ENCODE results near the gene NRP1.

The NRP1 gene

DNA sequence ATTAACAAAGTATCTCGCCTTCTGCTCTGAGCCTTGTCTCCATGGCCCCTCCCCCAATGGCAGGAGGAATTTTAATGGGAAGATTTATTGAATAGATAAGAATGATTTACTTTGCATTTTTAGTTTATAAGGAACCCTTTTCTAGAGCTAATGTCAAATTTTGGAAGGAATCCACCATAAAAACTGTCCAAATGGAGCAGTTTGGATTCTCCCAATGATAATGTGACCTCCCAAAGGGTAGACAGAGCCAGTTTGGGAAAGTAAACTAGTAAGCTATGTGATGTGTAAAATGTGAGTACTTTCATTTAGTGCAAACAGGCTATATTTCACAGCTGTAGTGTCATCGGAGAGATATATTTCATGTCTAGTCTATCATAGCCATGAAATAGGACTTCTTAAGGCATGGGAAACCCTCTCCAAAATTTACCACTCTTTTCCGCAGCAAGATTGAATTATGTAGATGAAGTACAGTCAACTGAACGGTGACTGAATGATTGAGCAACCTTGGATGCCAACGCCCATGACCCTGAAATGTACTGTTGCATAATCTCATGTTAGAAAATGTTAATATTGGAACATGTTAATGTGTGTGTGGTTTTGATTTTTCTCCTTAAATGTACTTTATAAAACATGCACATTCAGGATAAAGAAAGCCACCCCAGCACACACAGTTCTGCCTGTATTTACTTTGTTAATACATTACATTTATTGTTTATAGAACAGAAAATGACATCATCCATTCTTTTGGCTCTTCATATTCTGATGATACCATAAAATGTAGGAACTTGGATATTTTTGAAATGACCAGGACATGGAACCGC lies 140.6 kb downstream of the NRP1 start:
- FAIRE-seq (no peak), DNase-seq (ENCODE audit: insufficient read length, low spot score) (no peak)
- no peak for TF ChIP-seq POLR2A (IDR thresholded peaks at IDR 0.05; ENCODE audit: low read depth, low read length)

DNA sequence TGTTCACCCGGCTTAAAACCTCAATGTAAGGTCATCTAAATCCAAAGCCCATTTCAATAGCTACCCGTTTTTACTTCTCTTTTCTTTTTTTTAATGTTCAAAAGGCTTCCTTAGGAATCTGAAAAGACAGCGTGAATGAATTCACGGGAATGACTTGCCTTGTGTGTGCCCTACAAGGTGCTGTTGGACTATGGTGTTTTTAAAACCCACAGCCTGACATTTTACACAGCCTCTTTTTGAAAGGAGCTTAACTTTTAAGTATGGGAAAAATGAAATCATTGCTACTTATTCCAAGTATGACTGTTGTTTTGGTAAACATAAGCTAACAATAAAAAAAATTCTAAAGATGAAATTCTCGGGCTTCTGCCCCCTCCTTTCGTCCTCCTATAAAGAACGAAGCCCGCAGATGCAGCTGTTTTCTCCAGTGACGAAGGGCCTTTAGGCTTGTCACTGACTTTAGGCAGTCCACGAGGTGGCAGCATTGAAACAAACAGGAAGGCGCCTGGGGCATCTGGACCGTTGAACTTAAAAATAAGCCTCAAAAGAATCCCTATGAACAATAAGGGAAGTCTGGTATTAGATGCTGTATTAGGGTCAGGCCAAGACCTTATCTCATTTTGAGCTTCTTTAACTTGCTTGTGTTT lies 141.3 kb downstream of the NRP1 start:
- peak; percentile 82 for FAIRE-seq
- DNase-seq (ENCODE audit: insufficient read length, low spot score): peak; percentile 39
- TF ChIP-seq POLR2A (IDR thresholded peaks at IDR 0.05; ENCODE audit: low read depth, low read length): no peak

DNA sequence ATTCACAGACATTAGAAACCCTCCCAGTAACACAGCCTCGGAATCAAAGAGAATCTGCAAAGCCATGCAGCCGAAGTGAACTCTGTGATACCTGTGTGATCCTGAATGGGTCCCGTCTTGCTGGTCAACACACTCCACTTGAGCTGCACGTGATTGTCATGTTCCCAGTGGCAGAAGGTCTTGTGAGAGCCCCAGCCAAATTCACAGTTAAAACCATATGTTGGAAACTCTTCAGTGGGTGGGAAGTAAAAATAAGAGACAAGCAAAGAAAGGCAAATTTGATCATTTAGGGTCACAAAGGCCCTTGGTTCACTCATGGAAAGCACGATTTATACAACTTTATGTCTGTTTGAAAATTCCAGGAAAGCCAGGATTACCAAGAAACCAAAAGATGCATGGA lies 142.3 kb downstream of the NRP1 start:
- no peak for DNase-seq (ENCODE audit: insufficient read length, low spot score)
- no peak for FAIRE-seq
- no peak for TF ChIP-seq POLR2A (IDR thresholded peaks at IDR 0.05; ENCODE audit: low read depth, low read length)

DNA sequence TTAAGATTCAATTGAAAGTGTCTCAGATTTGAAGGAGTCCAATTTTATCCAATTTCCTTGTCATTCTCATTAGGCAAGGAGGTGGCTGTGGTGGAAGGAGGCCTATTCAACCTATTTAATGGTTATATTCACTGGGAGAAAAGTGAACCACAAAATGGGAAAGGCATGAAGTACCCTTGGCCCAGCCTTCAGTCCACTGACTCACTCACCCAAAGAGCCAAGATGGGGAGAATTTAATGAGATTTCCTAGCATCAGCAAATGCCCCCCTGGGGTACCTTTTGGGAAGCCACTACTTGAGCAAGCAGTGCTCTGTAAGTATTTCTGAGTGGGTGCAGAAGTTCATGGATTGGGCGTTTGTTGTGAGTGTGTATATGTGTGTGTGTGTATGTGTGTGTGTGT lies 144.1 kb downstream of the NRP1 start:
- no peak for FAIRE-seq
- no peak for DNase-seq (ENCODE audit: insufficient read length, low spot score)
- no peak for TF ChIP-seq POLR2A (IDR thresholded peaks at IDR 0.05; ENCODE audit: low read depth, low read length)

DNA sequence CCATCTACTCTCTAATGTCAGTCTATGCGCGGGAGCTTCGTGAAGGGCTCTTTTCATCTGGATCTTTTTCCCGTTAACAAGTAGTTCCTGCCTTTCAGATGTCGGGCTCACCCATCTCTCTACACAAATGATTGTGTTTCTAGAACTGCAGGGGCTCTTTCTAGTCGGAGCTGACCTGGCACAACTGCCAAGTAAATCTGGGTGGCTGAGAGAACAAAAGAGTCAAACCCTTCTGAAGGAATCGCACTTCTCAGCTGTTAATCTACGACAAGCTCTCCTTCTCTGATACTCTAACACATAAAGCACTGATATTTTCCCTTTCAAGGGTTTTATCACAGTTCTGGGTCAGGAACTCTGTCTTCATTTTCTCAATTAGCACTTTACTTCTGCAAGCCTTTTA lies 144.7 kb downstream of the NRP1 start:
- no peak for TF ChIP-seq POLR2A (IDR thresholded peaks at IDR 0.05; ENCODE audit: low read depth, low read length)
- FAIRE-seq: no peak
- DNase-seq (ENCODE audit: insufficient read length, low spot score): no peak

DNA sequence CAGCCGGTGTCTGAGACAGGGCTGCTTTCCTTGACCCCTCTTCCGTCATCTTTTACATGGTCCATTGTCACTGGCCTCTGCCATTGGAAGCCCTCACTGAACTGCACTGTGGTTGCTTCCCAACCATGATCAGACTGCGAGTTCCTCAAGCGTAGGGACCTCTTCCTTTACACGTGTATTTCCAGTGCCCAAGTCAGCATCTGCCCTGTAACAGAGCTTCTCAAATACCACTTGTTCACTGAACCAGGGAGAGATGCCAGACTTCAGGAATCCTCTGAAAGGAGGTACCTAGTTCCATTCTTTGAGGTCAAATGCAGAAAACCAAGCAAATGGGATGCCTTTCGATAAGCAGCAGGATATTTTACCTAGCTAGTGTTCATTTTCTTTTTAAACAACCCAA lies 145.1 kb downstream of the NRP1 start:
- no peak for TF ChIP-seq POLR2A (IDR thresholded peaks at IDR 0.05; ENCODE audit: low read depth, low read length)
- no peak for FAIRE-seq
- no peak for DNase-seq (ENCODE audit: insufficient read length, low spot score)

DNA sequence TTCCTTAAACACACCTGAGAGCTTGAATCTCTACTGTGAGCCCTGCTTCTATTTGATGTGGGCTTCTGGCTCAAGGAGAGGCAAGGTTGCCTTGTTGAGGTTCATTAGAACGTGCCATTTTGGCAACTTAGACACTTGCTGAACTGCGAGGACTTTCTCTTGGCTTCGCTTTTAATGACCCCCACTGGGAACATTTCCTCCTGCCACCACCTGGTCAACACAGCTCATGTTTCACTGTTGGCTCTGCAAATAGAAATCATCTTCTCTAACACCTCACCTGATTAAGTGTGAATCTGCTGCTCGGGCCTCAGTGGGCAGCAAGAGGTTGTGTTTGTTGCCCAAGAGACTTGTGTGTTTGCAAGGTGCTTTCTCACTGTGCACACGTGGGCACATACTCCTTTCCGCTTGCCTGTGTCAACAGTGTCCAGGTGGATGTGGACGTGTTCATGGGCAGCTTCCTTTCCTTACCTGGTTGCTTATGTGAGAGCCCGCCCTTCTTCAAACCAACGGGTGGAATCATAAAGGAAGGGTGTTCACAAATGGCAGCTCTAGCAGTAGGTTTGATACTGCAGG lies 147.0 kb downstream of the NRP1 start:
- FAIRE-seq (no peak), DNase-seq (ENCODE audit: insufficient read length, low spot score) (no peak)
- TF ChIP-seq POLR2A (IDR thresholded peaks at IDR 0.05; ENCODE audit: low read depth, low read length): no peak

DNA sequence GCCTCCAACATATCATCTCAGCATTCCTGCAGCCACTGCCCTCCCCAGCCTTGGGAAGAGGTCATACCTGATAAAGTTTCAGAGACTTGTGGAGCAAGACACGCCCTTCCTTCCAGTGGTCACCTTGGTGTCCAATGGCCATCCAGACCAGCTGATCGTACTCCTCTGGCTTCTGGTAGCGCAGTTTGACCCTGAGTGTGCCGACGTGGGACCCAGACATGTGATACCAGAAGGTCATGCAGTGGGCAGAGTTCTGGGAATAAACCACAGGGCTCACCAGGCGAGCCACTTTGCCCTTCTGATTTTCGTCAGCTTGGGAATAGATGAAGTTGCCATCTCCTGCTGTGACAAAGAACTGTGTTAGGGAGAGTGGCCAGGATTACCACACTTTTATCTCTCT lies 148.3 kb downstream of the NRP1 start:
- TF ChIP-seq POLR2A (IDR thresholded peaks at IDR 0.05; ENCODE audit: low read depth, low read length): no peak
- no peak for FAIRE-seq
- DNase-seq (ENCODE audit: insufficient read length, low spot score): no peak

DNA sequence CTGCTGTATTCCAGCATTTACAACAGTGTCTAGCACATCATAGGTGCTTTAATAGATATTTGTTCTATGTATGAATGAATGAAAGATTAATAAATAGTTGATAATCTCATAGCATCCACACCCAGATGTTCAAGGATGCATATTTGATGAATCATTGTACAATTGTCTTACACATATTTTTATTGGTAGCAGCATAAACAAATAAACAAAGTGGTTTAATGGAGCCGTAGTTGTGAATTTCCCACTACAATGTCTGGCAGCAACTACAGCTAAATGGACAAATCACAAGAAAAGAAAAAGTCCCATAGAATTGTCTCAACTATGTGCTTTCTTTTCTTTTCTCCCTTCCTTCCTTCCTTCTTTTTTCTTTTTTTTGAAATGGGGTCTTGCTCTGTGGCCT lies 150.8 kb downstream of the NRP1 start:
- no peak for FAIRE-seq
- no peak for DNase-seq (ENCODE audit: insufficient read length, low spot score)
- TF ChIP-seq POLR2A (IDR thresholded peaks at IDR 0.05; ENCODE audit: low read depth, low read length): no peak

DNA sequence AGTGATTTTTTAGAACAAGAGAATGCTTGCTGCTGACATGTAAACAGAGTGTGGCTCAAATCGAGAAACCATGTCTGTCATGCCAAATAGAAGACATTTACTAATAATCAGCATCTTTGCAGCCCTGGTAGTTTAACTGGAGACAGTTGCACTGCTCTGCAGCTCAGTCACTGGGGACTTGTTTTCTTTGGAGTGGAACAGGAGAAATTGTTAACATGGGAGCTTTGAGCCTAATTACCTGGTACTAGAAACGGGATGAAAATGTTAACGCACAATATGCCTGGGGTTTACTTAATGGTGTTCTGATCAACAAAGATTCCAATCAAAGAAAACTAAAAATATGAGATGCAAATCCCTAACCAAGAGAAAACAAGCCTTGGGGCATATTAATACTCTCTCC lies 153.5 kb downstream of the NRP1 start:
- TF ChIP-seq POLR2A (IDR thresholded peaks at IDR 0.05; ENCODE audit: low read depth, low read length): no peak
- DNase-seq (ENCODE audit: insufficient read length, low spot score) (no peak), FAIRE-seq (no peak)

DNA sequence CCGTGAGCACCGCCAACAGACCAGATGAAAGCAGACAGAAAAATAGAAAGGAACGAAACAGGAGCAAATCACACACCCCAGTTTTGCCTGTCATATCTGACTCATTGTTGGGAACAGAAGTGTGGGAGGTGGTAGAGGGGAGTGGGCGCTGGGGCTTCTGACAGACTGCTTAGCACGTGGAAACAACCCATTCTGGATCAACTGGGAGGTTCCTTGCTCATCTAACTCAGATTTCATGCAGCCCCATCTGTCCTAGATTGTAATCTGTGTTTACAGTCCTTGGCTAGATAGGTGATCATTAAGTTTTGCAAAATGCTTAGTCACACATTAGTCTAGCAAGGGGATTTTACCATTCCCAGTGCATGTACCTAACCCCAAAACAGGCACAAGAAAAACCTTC lies 154.1 kb downstream of the NRP1 start:
- no peak for TF ChIP-seq POLR2A (IDR thresholded peaks at IDR 0.05; ENCODE audit: low read depth, low read length)
- DNase-seq (ENCODE audit: insufficient read length, low spot score): no peak
- FAIRE-seq: no peak

DNA sequence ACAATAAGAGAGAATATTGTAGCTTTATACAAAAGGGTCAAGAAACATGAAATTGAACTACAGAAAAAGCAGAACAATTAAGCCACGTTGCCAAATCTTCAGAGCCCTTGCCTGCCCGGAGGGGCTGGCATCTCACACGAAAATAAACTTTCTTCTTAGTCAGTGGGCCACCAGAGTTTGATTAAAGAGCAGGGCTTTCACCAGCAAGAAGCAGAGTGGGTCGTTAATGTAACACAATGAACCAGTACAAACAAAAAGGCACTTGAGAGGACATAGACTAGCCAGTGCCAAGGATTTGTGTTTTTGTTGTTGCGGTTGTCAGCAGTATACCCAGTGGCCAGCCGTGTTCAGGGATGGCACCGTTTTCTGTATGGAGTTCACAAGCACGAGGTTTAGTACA lies 155.4 kb downstream of the NRP1 start:
- no peak for DNase-seq (ENCODE audit: insufficient read length, low spot score)
- TF ChIP-seq POLR2A (IDR thresholded peaks at IDR 0.05; ENCODE audit: low read depth, low read length): no peak
- FAIRE-seq: no peak

DNA sequence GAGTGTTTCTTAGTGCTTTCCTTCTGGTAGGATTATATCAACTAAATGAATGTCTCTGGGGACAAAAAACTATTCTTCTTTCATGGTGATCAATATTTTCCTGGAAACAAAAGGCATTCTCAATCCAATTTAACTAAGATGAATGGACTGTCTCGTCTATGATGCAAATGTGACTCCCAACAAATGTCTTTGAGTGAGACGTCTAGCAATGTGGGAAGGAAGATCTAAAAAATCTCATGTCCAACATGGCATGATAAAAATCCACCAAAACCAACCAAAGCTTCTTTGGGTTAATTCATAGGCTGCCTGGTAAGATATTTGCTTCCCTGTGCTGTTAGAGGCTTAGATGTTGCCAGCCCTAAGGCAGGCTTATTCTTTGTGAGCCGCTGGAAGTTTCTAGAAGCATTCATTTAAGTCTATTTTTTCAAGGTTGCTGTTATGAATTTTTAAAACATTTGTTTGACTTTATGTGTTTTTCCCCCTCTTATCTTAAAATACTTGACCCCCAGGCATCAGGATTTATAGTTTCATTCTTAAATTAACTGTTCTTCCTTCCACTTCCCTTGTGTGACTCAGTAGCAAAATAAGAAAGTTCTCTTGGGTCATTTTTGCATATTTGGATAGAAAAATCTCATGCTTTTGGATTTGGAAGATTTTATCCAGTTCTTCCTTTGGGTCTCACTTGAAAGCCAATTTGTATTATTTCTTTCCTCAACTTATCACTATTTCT lies 156.3 kb downstream of the NRP1 start:
- no peak for TF ChIP-seq POLR2A (IDR thresholded peaks at IDR 0.05; ENCODE audit: low read depth, low read length)
- DNase-seq (ENCODE audit: insufficient read length, low spot score) (no peak), FAIRE-seq (no peak)

DNA sequence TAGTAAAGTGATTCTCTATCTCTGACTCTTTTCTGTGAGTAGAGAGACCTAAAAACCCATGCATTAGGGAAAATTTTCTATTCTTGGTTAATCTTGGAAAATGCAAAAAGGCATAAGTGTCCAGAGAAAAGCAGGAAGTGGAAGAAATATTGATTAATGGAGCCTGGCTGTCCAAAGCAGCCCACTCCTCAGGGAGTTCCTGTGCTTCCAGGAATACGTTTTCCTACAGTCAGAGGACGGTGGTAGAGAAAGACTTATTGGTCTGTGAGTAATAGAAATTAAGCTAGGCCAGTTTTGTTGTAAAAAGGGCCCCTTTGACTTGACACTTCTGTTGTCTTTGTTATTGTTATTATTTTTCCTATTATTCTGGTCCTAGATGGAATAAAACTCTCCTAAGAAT lies 157.8 kb downstream of the NRP1 start:
- FAIRE-seq: no peak
- no peak for DNase-seq (ENCODE audit: insufficient read length, low spot score)
- TF ChIP-seq POLR2A (IDR thresholded peaks at IDR 0.05; ENCODE audit: low read depth, low read length): no peak

Data from H54 (cell line).